NOMO-1 (cell line): ENCODE data around the gene HSBP1L1.
"Not testable (repeated sequence)": the region's sequence is repeated elsewhere in the genome, so short reads cannot be mapped to it uniquely, and the experiment has no call there.

ENCODE experiments used
- DNase-seq, 2 experiments: peaks; one replicate each; lab custom pipeline; 2025; ENCODE audit not compliant: unreplicated experiment in 2 of 2; lab: John Stamatoyannopoulos, UW

Gene HSBP1L1

DNA sequence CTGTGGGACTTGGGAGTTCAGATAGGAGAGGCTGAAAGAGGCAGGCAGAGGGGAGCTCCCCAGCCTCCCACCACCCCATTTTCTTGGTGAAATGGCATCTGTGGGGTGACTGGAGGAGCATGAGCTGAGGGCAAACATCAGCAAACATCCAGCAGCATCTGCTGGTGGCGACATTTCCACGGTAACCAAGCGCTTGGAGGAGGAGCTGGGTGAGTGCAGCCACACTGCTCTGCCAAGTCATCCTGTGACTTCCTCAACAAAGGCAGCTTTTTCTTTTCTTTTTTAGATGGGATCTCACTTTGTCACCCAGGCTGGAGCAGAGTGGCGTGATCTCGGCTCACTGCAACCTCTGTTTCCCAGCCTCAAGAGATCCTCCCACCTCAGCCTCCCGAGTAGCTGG, 18.3 kb downstream of the HSBP1L1 start:
- peak in 1 of 2 experiments; percentile 30 for DNase-seq

DNA sequence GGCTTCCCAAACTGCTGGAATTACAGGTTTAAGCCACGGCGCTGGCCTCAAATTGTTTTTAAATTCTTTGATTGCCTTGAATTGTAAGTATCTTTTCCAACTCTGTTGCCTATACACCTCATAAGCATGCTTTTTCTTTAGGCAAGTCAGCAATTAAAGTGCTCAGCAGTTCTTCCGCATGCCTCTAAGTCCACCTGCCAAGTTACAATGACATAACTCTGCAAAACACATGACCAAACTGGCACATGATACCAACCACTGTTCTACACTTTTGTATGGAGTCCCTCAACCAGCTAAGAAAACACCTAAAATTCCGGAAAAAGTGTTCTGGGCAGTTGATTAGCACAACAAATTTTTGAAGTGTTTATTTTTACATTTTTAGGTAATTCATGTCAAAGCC, 18.8 kb downstream of the HSBP1L1 start:
- no peak for DNase-seq

DNA sequence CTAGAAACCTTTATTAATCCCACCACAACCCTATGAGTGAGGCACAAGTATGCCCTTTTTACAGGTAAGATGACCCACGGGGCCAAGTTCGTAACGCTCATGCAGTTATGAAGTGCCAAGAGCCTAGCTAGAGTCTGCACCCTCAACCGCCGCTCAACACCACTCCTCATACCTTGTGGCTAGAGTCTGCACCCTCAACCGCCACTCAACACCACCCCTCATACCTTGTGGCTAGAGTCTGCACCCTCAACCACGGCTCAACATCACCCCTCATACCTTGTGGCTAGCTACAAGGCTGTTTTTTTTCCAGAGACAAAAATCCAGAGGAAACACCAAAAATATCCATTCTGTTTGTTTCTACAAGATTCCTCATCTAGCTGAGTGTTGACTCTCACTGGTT, 19.4 kb downstream of the HSBP1L1 start:
- no peak for DNase-seq

DNA sequence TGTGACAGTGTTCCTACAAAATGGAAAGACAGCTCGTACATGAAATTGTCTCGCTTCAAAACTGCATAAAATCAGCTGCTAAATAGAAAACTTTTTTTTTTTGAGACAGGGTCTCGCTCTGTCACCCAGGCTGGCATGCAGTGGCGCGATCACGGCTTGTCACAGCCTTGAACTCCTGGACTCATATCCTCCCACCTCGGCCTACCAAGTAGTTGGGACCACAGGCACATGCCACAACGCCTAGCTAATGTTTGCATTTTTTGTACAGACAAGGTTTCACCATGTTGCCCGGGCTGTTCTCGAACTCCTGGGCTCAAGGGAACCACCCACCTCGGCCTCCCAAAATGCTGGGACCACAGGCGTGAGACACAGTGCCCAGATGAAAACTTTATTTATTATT, 20.7 kb downstream of the HSBP1L1 start:
- no peak for DNase-seq

DNA sequence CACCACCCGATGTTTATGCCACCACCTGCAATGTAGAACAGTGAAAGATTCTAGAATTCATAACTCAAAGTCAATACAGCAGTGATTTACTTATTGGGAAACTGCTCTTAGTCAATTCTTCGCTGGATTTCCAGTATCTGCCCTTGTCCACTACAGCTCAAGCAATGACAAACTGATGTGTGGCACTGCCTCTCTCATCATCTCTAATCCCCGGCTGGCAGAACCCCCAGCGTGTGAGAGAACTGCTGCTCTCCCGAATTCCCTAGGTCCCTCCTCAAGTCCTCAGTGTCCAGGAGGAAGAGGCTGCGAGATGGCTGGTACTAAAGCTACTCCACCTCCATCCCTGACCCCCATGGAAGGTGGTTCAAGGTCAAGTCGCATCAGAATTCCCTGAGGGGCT, 22.3 kb downstream of the HSBP1L1 start:
- DNase-seq = no peak

DNA sequence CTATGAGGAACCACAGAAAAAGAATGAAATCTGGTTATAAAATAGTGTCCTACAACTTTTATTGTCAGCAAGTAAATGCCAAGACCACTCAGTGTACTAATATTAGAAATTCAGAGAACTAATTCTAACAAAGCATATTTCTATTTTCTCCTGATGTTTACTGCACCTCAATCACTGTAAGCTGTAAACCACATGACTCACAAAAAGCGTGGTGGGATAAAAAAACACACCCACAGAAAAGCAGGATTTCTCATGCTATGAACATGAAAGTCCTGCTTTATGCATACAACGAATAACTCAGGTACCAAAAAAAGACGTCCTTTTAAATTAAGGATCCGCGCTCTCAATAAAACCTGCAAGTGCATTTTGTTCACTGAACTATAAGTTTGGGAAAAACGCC, 23.1 kb downstream of the HSBP1L1 start:
- no peak for DNase-seq

DNA sequence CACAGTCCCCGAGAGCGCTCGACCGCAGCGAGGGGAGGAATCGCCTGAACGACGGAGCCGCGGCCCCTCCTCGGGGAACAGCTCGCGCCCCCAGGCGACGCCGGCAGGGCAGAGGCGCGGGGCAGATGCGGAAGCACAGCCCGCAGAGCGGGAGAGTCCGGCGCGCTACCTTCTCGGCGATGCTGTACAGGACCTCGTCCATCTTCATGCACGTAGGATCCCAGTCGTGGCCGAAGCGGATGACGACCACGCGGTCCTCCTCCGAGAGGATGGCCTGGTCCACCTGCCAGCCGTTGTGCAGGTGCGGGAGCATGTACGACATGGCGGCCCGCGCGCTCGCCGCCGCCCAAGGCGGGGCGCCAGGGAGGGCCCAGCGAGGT, 23.6 kb downstream of the HSBP1L1 start:
- DNase-seq = peak; percentile 62 to 67

DNA sequence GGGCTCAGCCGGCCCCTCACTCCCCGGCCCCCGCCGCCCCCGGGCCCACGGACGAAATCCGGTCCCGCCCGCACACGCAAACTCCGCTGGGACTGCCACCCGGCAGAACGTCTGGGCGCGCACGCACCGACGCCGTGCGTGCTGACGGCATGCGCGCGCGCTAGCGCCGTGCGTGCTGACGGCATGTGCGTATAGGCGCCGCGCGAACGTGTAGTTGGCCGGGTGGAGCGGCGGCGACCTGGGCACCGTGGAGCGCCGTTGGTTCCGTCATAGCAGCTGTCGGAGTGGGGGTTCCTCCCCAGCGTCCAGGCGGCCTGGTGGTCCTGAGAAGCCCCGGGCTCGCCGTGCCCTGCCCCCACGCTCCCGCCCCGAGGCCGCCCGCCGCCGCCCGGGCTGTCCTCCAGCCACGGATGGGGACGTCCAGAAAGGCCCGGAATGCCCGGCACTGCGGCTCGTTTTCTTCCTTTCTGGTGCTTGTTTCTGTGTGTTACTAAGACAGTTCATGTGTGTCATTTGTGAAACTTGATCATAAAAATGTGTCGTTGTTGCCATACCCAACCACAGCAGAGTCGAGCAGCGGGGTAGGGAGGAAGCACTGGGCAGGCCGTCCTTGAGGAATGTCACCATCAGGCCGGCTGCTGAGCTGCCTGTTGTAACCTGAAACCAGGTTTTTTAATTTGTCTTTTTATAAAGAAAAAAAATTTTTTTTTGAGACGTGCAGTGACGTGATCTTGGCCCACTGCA, 24.2 kb downstream of the HSBP1L1 start, which contains the start of gene TXNL4A:
Gene TXNL4A, minus strand, starts transcription at position 113 of the 744 bp plus-strand sequence. CDS start 171 bp downstream, outside the sequence.
- peak; percentile 77 to 90 for DNase-seq

DNA sequence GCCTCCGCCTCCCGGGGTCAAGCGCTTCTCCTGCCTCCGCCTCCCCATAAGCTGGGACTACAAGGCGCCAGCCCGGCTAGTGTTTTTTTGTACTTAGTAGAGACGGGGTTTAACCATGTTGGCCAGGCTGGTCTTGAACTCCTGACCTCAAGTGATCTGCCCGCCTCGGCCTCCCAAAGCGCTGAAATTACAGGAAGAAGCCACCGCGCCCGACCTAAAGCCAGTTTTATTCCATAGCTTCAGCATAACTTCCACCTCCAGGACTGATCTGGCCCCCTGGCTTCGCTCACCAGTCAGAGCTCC, 24.7 kb downstream of the HSBP1L1 start:
- peak in 1 of 2 experiments; percentile 31 for DNase-seq

DNA sequence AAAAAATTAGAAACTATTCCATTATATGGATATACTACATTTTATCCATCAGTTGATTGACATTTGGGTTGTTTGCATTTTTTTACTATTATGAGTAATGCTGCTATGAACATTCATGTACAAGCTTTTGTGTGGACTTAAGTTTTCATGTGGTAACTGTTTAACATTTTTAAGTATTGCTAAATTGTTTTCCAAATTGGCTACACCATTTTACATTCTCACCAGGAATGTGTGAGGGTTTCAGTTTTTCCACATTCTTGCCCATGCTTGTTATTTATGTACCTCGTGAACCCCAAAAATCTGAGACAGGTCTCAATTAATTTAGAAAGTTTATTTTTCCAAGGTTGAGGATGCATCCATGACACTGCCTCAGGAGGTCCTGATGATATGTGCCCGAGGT, 27.1 kb downstream of the HSBP1L1 start:
- no peak for DNase-seq

DNA sequence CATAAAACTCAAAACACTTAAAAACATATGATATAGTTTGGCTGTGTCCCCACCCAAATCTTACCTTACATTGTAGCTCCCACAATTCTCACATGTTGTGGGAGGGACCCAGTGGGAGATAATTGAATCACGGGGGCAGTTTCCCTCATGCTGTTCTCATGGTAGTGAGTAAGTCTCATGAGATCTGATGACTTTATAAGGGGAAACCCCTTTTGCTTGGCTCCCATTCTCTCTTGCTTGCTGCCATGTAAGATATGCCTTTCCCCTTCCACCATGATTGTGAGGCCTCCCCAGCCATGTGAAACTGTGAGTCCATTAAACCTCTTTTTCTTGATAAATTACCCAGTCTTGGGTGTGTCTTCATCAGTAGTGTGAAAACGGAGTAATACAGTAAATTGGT, 35.3 kb downstream of the HSBP1L1 start:
- not testable (repeated sequence) for DNase-seq

DNA sequence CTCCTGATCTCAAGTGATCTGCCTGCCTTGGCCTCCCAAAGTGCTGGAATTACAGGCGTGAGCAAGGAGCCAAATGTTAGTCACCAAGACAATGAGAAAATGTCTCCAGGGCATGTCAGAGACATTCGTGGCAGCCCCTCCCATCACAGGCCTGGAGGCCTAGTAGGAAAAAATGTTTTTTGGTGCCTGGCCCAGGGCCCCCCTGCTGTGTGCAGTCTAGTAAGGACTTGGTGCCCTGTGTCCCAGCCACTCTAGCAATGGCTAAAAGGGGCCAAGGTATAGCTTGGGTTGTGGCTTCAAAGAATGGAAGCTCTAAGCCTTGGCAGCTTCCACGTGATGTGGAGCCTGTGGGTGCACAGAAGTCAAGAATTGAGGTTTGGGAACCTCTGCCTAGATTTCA, 36.4 kb downstream of the HSBP1L1 start:
- no peak for DNase-seq

DNA sequence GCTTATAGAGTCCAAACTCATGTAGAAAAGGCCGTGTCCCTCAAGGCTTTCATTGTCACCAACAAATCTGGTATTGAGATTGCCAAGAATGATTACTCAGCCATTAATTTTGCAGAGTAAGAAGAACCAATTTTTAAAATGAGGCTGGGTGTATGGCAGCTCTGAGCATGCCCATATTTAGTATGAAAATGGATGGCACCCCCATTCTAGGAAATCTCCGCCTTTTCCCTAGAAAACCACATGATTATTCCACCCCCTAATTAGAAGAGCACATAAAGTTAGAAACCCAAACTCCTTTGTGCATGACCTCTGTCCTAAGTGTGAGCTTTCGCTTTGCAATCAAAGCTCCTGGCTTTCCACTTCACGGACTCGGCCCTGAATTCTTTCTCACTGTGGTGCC, 38.0 kb downstream of the HSBP1L1 start:
- no peak for DNase-seq

DNA sequence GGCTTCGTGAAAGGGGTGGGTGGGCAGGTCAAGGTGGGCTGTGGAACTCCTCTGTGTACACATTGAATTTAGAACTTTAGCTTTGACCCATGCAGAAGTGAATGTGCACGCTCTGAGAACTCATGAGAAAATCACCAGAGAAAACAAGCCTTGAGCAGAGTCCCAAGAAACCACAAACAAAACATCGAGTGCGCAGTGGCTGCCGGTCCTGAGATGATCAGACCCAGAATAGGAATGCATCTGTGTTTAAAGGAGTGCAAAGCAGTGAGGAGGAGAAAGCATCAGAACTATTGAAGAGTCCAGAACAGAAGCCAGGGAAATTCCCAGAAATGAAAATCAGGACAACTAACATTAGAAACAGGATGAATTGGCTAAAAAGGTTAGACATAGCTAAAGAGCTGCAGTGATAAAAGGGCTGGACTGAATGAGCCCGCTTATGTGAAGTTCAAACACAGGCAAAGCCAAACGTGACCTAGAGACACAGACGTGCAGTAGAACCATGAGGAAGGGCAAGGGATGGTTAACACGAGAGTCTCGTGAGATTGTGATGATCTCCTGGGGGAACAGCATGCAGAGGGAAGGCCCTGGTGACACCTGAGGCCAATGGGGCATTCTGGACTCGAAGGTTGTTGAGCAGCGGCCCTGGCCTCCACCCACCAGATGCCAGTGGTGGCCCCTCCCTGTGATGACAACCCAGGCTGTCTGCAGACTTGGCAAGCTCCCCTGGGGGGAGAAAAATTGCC, 40.3 kb downstream of the HSBP1L1 start:
- DNase-seq = no peak

DNA sequence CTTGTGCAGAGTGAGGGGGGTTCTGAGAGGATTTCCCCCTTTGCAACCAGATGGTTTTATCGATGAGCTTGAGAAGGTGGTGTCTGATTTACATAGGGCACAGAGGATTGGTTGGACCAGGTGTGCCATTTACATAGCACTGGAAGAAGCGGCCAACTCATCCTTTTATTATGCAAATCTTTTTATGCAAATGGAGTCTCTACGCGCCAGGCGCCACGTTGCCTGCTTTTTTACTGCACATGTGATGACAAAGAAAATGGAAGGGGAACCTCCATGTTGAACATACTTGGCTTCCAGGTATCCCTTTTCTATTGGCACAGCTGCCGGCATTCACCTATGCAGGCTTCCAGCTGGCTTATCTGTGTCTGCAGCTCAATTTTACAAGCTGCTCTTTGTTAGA, 42.3 kb downstream of the HSBP1L1 start:
- DNase-seq = no peak

DNA sequence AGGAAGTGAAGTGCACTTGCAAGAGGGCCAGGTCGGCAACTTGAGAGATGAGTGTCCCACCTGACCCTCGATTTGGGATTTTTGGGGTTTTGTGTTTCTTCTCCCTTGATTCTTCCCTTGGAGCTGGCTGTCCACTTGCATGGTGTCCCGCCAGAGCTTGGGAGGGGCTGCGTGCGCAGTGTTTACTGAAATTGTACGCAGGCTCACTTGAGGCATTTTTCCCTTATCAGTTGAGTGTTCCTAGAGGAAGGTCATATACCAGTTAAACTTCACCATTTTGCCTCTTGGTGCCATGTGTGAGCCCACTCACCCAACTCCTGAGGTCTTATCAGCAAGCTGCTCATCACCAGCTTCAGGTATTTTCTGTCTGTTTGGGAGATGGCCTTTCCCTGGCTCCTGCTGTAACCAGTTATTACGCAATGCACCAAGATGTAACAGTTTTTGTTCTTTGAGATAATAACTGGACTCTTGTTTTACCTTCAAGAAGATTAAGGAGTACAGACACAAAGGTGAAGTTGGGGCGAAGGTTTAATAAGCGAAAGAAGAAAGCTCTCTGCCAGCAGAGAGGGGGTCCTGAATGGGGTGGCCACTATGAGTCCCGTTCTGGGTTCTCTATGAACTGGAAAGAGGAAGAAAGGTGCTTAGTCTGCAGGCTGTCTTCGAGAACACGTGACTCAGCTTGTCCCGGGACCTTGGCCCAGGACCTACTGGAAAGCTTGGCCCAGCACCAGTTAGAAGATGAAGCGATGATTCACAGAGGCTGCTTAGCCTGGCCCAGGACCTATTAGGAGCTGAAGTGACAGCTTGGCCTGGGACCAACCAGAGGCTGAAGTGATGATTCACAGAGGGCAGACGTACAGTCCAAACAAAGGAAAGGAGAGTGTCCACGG, 45.5 kb downstream of the HSBP1L1 start:
- DNase-seq = no peak

DNA sequence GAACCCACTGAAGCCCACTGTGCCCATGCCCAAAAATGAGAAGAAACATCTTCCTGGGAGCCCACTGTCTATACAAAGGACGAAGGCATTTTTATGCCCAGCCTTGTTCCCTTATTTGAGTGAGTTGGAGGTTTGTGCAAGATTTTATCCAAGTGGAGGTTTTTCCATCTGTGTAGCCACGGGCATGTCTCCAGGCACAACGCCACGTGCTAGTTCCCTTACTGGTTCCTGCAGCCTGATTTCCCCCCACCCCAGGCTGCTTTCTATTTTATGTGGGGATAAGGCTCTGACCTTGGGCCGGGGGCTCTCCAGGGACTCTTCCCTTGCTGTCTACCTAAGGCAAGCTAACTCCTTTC, 46.1 kb downstream of the HSBP1L1 start:
- no peak for DNase-seq

DNA sequence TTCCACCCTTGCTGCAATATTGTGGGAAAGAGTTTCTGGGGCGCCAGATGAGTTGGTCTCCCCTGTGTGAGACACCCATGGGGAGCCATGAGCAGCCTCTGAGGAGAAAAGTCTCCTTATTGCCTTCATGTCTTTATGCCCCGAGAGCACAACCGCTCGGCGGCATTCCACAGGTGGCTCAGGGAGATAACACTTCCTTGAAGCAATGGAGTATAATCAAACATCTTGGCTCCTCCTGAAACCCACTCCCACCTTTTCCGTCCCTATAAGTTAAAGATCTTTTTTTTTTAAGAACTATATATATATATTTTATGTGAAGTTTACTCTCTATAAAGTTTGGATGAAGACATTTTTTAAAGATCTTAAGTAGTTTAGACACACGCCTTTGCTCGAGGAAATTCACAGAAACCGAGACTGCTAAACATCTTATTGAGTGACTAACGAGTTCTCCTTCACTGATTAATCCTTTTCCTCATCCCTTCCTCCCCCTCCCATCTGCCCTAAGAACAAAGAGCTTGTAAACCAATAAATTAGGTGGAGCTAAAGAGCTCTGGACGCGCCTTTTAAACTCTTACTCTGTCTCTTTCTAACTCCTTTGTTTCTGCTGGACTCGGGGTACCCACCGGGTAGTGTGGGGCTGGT, 47.2 kb downstream of the HSBP1L1 start:
- DNase-seq = not testable (repeated sequence)

DNA sequence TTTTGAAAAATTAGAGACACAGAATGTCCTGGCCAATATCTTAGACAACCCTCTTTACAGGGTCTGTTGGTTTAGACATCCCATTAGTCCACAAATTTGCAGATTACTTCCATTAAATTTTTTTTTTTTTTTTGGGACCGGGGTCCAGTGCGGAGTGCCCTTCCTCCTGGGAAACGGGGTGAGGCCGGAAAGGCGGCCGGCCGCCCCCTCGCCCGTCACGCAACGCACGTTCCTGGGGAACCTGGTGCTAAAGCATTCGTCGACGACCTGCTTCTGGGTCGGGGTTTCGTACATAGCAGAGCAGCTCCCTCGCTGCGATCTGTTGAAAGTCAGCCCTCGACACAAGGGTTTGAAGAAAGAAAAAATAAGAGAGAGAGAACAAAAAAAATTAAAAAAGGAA, 48.3 kb downstream of the HSBP1L1 start:
- DNase-seq = no peak
